ENCODE data around the gene ACAA2. TPM values are rescaled to one million over a fixed set of nuclear protein-coding genes. Genes with fewer than 3 reads are reported as not detected.

Gene ACAA2
- polyA plus RNA-seq, 3 donors = 20.8 to 109 (median 97.6) TPM

- H3K9me3 Mint-ChIP-seq = peaks cover 14 to 30% (median 25%) of the 10 kb centered on the region in 7 donors
- H3K9ac ChIP-seq (ENCODE audit: insufficient read depth, low read length, poor library complexity, severe bottlenecking) = no peak overlapping the region
- no peaks in the 10 kb centered on the region for H3K36me3 Mint-ChIP-seq
- no peaks in the 10 kb centered on the region for H3K4me1 Mint-ChIP-seq
- intact Hi-C loops (cut with micrococcal nuclease) = no loop called here
- no peaks in the 10 kb centered on the region for H3K4me1 ChIP-seq (ENCODE audit: control insufficient read depth in 1 of 2, insufficient read depth in 2 of 2, low read length in 2 of 2)
- H3K9me3 ChIP-seq (replicated peaks in 1 of 2; ENCODE audit: control insufficient read depth in 1 of 2, insufficient read depth in 1 of 2, low read length in 2 of 2) = peaks cover 13 to 17% of the 10 kb centered on the region in 2 donors
- no peaks in the 10 kb centered on the region for H3K79me2 ChIP-seq (ENCODE audit: insufficient read depth, low read length)
- H3K4me2 ChIP-seq (replicated peaks; ENCODE audit: extremely low read depth, low read length, poor library complexity, severe bottlenecking) = no peak overlapping the region
- TF ChIP-seq, protein P1, sequence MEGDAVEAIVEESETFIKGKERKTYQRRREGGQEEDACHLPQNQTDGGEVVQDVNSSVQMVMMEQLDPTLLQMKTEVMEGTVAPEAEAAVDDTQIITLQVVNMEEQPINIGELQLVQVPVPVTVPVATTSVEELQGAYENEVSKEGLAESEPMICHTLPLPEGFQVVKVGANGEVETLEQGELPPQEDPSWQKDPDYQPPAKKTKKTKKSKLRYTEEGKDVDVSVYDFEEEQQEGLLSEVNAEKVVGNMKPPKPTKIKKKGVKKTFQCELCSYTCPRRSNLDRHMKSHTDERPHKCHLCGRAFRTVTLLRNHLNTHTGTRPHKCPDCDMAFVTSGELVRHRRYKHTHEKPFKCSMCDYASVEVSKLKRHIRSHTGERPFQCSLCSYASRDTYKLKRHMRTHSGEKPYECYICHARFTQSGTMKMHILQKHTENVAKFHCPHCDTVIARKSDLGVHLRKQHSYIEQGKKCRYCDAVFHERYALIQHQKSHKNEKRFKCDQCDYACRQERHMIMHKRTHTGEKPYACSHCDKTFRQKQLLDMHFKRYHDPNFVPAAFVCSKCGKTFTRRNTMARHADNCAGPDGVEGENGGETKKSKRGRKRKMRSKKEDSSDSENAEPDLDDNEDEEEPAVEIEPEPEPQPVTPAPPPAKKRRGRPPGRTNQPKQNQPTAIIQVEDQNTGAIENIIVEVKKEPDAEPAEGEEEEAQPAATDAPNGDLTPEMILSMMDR (IDR thresholded peaks at IDR 0.05) = no peak
- H3K27ac Mint-ChIP-seq = no peak overlapping the region
- WGBS (ENCODE audit: insufficient coverage) = no CpG with 5 or more reads among the region's 1 CpG
- H3K4me3 Mint-ChIP-seq = no peak overlapping the region
- H3K4me3 ChIP-seq (replicated peaks in 1 of 3; ENCODE audit: low read depth in 2 of 3, low read length in 3 of 3) = no peak overlapping the region
- H3K36me3 ChIP-seq (replicated peaks in 1 of 2; ENCODE audit: control insufficient read depth in 1 of 2, insufficient read depth in 2 of 2, low read length in 2 of 2) = no peaks in the 10 kb centered on the region
- no peaks in the 10 kb centered on the region for H3K27me3 ChIP-seq (ENCODE audit: control insufficient read depth in 2 of 2, insufficient read depth in 2 of 2, low read length in 2 of 2)
- no peaks in the 10 kb centered on the region for H4K20me1 ChIP-seq (ENCODE audit: insufficient read depth, low read length)
- DNase-seq = no peak
- no peak overlapping the region for H3K27ac ChIP-seq (ENCODE audit: low read depth in 1 of 2, low read length in 2 of 2)
- H2AFZ ChIP-seq (ENCODE audit: insufficient read depth, low read depth, low read length, poor library complexity, severe bottlenecking) = no peak overlapping the region
- H3K27me3 Mint-ChIP-seq (ENCODE audit: low read depth in 3 of 3) = peaks cover 4 to 9% (median 7%) of the 10 kb centered on the region in 3 donors
Observed at GRCh38 chr18:49827996-49828395, 14.7 kb upstream of the ACAA2 start.

DNA sequence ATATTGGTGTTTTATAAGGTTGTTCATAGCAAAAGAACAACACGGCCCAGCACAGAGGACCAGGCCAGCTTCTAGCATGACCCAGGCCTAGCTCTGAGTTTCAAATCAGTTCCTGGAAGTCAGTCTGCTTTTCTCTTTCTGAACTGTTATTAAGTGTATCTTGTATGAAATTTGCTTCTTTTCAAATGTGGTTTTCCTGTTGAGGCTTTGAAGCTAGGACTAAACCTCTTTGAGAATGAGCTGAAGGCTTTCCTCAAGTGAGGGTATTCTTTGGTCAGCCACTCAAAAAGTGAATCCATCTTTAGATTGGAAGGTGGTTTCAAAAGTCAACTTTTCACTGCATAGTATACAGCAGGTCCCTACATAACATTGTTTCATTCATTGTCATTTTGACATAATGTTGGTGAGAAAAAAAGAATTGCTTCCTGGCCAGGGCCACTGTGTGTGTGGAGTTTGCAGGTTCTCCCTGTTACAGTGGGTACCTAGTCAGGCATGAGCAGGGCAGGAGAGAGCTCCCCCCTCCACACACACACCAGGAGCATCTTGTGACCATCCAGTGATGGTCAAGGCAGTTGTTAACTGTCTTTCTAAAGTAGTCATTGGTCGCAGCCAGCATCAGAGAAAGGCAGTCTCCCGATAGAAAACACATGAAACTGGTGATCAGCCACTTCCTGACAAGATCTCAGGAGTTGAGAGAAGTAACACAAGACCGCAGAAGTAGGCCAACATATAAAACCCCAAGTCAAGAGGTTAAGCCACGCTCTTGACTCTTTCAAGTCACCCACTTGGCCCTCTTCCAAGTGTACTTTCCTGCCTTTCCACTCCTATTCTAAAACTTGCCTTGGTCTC is 6.7 kb upstream of the ACAA2 start:
- WGBS (ENCODE audit: insufficient coverage) = 32% methylated on average over 5 of the region's 5 CpGs
- Histone ChIP-seq H3K9me3 (replicated peaks in 1 of 2; ENCODE audit: control insufficient read depth in 1 of 2, insufficient read depth in 1 of 2, low read length in 2 of 2) (no peaks in the 10 kb centered on the region), H3K4me3 (replicated peaks in 1 of 3; ENCODE audit: low read depth in 2 of 3, low read length in 3 of 3) (no peak overlapping the region), H3K4me1 (ENCODE audit: control insufficient read depth in 1 of 2, insufficient read depth in 2 of 2, low read length in 2 of 2) (no peaks in the 10 kb centered on the region), H2AFZ (ENCODE audit: insufficient read depth, low read depth, low read length, poor library complexity, severe bottlenecking) (no peak overlapping the region), H3K27me3 (ENCODE audit: control insufficient read depth in 2 of 2, insufficient read depth in 2 of 2, low read length in 2 of 2) (no peaks in the 10 kb centered on the region), H3K4me2 (replicated peaks; ENCODE audit: extremely low read depth, low read length, poor library complexity, severe bottlenecking) (no peak overlapping the region), H3K27ac (ENCODE audit: low read depth in 1 of 2, low read length in 2 of 2) (no peak overlapping the region), H3K79me2 (ENCODE audit: insufficient read depth, low read length) (no peaks in the 10 kb centered on the region), H3K9ac (ENCODE audit: insufficient read depth, low read length, poor library complexity, severe bottlenecking) (no peak overlapping the region), H4K20me1 (ENCODE audit: insufficient read depth, low read length) (no peaks in the 10 kb centered on the region), H3K36me3 (replicated peaks in 1 of 2; ENCODE audit: control insufficient read depth in 1 of 2, insufficient read depth in 2 of 2, low read length in 2 of 2) (no peaks in the 10 kb centered on the region)
- peak overlapping the region in 3 of 7 donors; percentile 10 to 40 (median 11) for H3K27ac Mint-ChIP-seq
- TF ChIP-seq, protein P1 (IDR thresholded peaks at IDR 0.05) = no peak
- intact Hi-C loops (cut with micrococcal nuclease) = no loop called here
- H3K4me1 Mint-ChIP-seq = peaks cover 12% of the 10 kb centered on the region
- peaks cover 0 to 3% of the 10 kb centered on the region in 2 donors for H3K36me3 Mint-ChIP-seq
- H3K4me3 Mint-ChIP-seq = no peak overlapping the region
- H3K27me3 Mint-ChIP-seq (ENCODE audit: low read depth in 3 of 3) = peaks cover 0 to 3% (median 2%) of the 10 kb centered on the region in 3 donors
- H3K9me3 Mint-ChIP-seq = no peaks in the 10 kb centered on the region
- no peak for DNase-seq
